ENCODE data around the gene DOCK11. TPM values are rescaled to one million over a fixed set of nuclear protein-coding genes. Genes with fewer than 3 reads are reported as not detected.
"Not testable (repeated sequence)": the region's sequence is repeated elsewhere in the genome, so short reads cannot be mapped to it uniquely, and the experiment has no call there.

DOCK11 gene
- total RNA-seq: 10 to 100 TPM; 21.0 to 23.1 (median 22.0) TPM

GRCh38 chrX:118495061-118495921, at the start of gene DOCK11:
Gene DOCK11 (plus strand): TSS chrX:118495815. CDS start chrX:118495972, 157 bp downstream.
- H3K4me1 Mint-ChIP-seq (ENCODE audit: low read depth): peaks cover 23% of the 10 kb centered on the region
- no peaks in the 10 kb centered on the region for H3K27me3 Mint-ChIP-seq (ENCODE audit: low read depth)
- peak; percentile 69 to 77 for ATAC-seq
- peak within 1 kb of the TSS; percentile 96 for H3K4me3 Mint-ChIP-seq
- no peaks in the 10 kb centered on the region for H3K36me3 Mint-ChIP-seq (ENCODE audit: insufficient read depth)
- H3K9me3 Mint-ChIP-seq: no peaks in the 10 kb centered on the region
- peak; percentile 71 for DNase-seq

DNA sequence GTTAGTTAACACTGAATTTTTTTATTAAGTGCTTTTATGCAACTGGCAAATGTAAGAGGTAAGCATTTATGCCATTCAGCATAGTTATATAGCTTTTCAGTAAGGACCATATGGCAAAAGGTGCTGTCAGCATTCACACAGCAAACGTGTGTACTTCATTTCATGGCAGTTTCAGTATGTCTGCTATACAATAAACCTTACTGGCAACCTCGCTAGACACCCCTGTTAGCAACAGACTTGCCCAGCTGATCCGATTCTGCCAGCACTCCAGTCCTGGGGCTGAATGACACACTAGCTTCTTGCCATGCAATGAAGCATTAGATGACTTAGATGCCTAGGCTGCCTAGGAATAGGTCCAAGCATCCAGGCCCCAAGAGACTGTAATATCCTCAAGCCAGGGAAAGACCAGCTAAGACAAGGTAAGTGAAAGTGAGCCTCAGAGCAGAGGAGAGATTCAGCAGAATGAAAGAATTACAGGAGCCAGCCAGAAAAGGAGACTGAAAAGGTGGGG, 47.3 kb upstream of the DOCK11 start:
- H3K27me3 Mint-ChIP-seq (ENCODE audit: low read depth): no peaks in the 10 kb centered on the region
- no peaks in the 10 kb centered on the region for H3K9me3 Mint-ChIP-seq
- DNase-seq: no peak
- H3K36me3 Mint-ChIP-seq (ENCODE audit: insufficient read depth): peaks cover 6% of the 10 kb centered on the region
- no peak for ATAC-seq
- no peak overlapping the region for H3K4me3 Mint-ChIP-seq
- no peaks in the 10 kb centered on the region for H3K4me1 Mint-ChIP-seq (ENCODE audit: low read depth)

DNA sequence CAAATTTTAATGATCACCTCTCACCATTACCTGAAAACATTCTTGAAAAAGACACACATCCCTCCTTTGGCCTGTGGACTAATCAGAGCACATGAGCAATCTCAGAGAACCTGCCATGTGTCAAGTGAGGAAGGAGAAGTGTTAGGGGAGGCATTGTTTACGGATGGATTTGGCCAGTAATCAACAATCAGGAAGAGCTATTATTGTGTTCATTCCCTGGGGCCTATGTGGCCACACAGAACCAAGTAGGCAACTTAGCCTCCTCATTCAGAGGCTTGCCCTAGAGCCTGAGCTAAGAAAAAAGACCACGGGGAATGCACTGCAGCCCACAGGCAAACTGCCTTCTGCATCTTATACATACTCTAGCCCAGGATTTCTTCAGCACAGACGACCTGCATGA, 40.6 kb upstream of the DOCK11 start:
- no peak overlapping the region for H3K4me3 Mint-ChIP-seq
- no peak for ATAC-seq
- no peaks in the 10 kb centered on the region for H3K4me1 Mint-ChIP-seq (ENCODE audit: low read depth)
- H3K27me3 Mint-ChIP-seq (ENCODE audit: low read depth): no peaks in the 10 kb centered on the region
- H3K9me3 Mint-ChIP-seq: no peaks in the 10 kb centered on the region
- peaks cover 5% of the 10 kb centered on the region for H3K36me3 Mint-ChIP-seq (ENCODE audit: insufficient read depth)
- no peak for DNase-seq

GRCh38 chrX:118459494-118459893, 36.1 kb upstream of the DOCK11 start:
- no peaks in the 10 kb centered on the region for H3K9me3 Mint-ChIP-seq
- H3K27me3 Mint-ChIP-seq (ENCODE audit: low read depth): no peaks in the 10 kb centered on the region
- ATAC-seq (peak; percentile 53 to 59), DNase-seq (no peak)
- H3K4me3 Mint-ChIP-seq: no peak overlapping the region
- no peaks in the 10 kb centered on the region for H3K4me1 Mint-ChIP-seq (ENCODE audit: low read depth)
- no peaks in the 10 kb centered on the region for H3K36me3 Mint-ChIP-seq (ENCODE audit: insufficient read depth)

- no peaks in the 10 kb centered on the region for H3K4me1 Mint-ChIP-seq (ENCODE audit: low read depth)
- ATAC-seq (no peak), DNase-seq (no peak)
- no peaks in the 10 kb centered on the region for H3K27me3 Mint-ChIP-seq (ENCODE audit: low read depth)
- H3K9me3 Mint-ChIP-seq: no peaks in the 10 kb centered on the region
- H3K36me3 Mint-ChIP-seq (ENCODE audit: insufficient read depth): no peaks in the 10 kb centered on the region
- H3K4me3 Mint-ChIP-seq: no peak overlapping the region
Measured at GRCh38 chrX:118464501-118464900, 31.1 kb upstream of the DOCK11 start.

DNA sequence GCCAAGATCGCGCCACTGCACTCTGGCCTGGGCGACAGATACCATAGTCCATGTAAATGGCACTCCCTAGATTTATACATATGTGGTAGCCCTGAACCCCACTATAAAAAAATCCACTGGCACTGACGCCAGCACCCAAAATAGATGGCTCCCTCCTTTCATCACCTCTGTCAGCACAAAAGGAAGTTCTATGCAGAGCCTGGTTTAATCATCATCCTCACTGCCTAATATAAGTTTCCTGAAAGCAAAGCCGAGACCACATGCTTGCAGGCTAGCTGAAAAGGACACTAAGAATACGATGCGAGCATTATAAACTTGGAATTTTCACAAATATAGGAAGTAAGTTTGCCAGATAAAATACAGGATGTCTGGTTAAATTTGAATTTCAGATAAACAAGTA, 27.5 kb upstream of the DOCK11 start:
- DNase-seq (no peak), ATAC-seq (no peak)
- Mint-ChIP-seq H3K9me3 (no peaks in the 10 kb centered on the region), H3K4me1 (ENCODE audit: low read depth) (no peaks in the 10 kb centered on the region), H3K4me3 (no peak overlapping the region), H3K27me3 (ENCODE audit: low read depth) (no peaks in the 10 kb centered on the region), H3K36me3 (ENCODE audit: insufficient read depth) (no peaks in the 10 kb centered on the region)

GRCh38 chrX:118470721-118471347, 24.8 kb upstream of the DOCK11 start:
- H3K4me3 Mint-ChIP-seq; DNase-seq; ATAC-seq; H3K27me3 Mint-ChIP-seq (ENCODE audit: low read depth); H3K36me3 Mint-ChIP-seq (ENCODE audit: insufficient read depth); H3K4me1 Mint-ChIP-seq (ENCODE audit: low read depth); H3K9me3 Mint-ChIP-seq: not testable (repeated sequence)

DNA sequence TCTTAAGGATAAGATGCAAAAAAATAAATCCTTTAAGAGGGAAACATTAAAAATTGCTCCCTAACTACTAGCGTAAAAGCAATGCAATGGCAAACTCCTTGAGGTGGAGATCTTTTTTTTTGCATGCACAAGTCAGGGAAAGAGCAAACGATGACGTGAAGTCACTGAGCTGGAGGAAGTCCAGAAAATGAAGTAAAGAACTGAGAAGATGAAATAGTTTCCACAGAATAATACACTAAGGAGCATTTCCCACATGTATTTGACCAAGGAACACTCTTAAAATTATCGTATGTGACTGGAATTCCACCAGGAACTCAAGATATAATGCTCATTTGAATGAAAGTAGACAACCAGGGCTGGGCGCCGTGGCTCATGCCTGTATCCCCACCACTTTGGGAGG, 21.0 kb upstream of the DOCK11 start:
- Mint-ChIP-seq H3K9me3 (no peaks in the 10 kb centered on the region), H3K4me1 (ENCODE audit: low read depth) (no peaks in the 10 kb centered on the region), H3K27me3 (ENCODE audit: low read depth) (no peaks in the 10 kb centered on the region), H3K4me3 (no peak overlapping the region), H3K36me3 (ENCODE audit: insufficient read depth) (no peaks in the 10 kb centered on the region)
- no peak for DNase-seq
- ATAC-seq: no peak

- no peak for ATAC-seq
- Mint-ChIP-seq H3K36me3 (ENCODE audit: insufficient read depth) (no peaks in the 10 kb centered on the region), H3K9me3 (no peaks in the 10 kb centered on the region), H3K4me3 (no peak overlapping the region), H3K4me1 (ENCODE audit: low read depth) (no peaks in the 10 kb centered on the region), H3K27me3 (ENCODE audit: low read depth) (no peaks in the 10 kb centered on the region)
- no peak for DNase-seq
Measured at GRCh38 chrX:118475903-118476302, 19.7 kb upstream of the DOCK11 start.

DNA sequence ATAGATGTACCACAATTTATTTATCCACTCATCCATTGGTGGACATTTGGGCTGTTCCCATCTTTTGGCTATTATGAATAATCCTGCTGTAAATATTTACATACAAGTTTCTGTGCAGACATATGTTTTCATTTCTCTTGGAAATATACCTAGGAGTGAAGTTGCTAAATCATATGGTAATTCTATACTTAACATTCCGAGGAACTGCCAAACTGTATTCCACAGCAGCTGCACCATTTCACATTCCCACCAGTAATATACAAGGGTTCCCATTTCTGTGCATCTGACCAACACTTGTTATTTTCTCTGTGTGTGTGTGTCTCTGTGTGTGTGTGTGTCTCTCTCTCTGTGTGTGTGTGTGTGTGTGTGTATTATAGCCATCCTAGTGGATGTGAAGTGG, 15.4 kb upstream of the DOCK11 start:
- Mint-ChIP-seq H3K9me3 (no peaks in the 10 kb centered on the region), H3K36me3 (ENCODE audit: insufficient read depth) (no peaks in the 10 kb centered on the region), H3K4me1 (ENCODE audit: low read depth) (no peaks in the 10 kb centered on the region), H3K27me3 (ENCODE audit: low read depth) (no peaks in the 10 kb centered on the region), H3K4me3 (no peak overlapping the region)
- ATAC-seq: no peak
- DNase-seq: no peak

DNA sequence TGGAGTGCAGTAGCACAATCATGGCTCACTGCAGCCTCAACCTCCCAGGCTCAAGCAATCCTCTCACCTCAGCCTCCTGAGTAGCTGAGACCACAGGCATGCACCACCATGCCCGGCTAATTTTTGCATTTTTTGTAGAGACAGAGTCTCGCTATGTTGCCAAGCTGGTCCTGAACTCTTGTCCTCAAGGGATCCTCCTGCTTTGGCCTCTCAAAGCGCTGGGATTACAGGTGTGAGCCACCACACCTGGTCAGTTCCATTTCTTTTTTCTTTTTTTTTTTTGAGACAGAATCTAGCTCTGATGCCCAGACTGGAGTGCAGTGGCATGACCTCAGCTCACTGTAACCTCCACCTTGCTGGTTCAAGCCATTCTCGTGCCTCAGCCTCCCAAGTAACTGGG, 13.2 kb upstream of the DOCK11 start:
- not testable (repeated sequence) for H3K4me1 Mint-ChIP-seq (ENCODE audit: low read depth); H3K27me3 Mint-ChIP-seq (ENCODE audit: low read depth); DNase-seq; H3K4me3 Mint-ChIP-seq; H3K9me3 Mint-ChIP-seq; ATAC-seq; H3K36me3 Mint-ChIP-seq (ENCODE audit: insufficient read depth)

DNA sequence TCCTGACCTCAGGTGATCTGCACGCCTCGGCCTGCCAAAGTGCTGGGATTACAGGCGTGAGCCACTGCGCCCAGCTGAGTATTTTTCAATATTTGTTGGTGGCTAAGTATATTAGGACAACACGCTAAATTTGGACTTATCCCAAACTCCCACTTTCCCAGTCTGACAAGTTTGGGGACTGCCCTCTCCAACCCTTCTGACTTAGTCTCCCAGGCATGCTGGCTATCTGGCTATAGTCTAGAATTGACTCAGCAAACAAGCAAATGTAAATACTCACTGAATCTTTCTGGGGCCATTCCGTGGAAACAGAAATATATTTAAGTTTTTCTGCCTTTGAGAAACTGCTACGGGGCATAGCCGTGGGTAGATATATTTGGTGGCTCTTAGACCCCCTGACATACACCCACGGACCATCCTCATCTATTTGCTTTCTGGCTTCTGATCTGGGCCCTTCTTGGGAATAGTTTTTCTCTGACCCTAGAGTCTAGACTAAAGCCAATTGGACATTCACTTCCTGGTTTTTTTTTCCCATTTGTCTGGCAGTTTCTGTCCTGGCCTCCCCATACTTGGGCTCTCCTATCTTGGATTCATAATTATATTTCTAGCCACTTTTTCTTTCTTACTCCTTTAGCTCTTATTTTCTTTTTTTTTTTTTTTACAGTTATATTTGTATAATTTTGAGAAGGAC, 11.3 kb upstream of the DOCK11 start:
- Mint-ChIP-seq H3K4me1 (ENCODE audit: low read depth) (no peaks in the 10 kb centered on the region), H3K4me3 (no peak overlapping the region), H3K27me3 (ENCODE audit: low read depth) (no peaks in the 10 kb centered on the region), H3K36me3 (ENCODE audit: insufficient read depth) (no peaks in the 10 kb centered on the region), H3K9me3 (no peaks in the 10 kb centered on the region)
- DNase-seq (no peak), ATAC-seq (no peak)

DNA sequence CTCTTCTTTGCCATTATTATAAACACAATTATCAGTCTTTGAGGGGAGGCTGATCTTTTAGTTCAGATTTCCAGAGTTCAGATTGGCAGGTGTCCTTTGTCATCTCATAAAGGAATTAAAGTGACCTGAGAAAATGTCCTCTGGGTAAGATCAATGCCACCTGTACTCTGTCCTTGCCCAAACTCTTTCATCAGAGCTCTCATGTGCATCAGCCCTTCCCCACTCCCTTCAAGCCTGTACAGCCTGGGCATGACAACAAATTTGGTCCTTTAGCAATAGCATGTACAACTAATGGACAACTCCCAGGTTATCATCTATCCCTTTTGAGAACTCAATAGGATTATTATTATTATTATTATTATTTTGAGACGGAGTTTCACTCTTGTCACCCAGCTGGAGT, 8.9 kb upstream of the DOCK11 start:
- not testable (repeated sequence) for ATAC-seq; H3K4me3 Mint-ChIP-seq; DNase-seq; H3K9me3 Mint-ChIP-seq; H3K27me3 Mint-ChIP-seq (ENCODE audit: low read depth); H3K36me3 Mint-ChIP-seq (ENCODE audit: insufficient read depth); H3K4me1 Mint-ChIP-seq (ENCODE audit: low read depth)

- Mint-ChIP-seq H3K4me3 (no peak overlapping the region), H3K9me3 (no peaks in the 10 kb centered on the region), H3K4me1 (ENCODE audit: low read depth) (peaks cover 11% of the 10 kb centered on the region), H3K36me3 (ENCODE audit: insufficient read depth) (no peaks in the 10 kb centered on the region), H3K27me3 (ENCODE audit: low read depth) (no peaks in the 10 kb centered on the region)
- ATAC-seq (no peak), DNase-seq (no peak)
Measured at GRCh38 chrX:118493016-118493415, 2.6 kb upstream of the DOCK11 start.

All from activated T-cell treated with anti-CD3 and anti-CD28 coated beads, Interleukin-2, amount 50 U/mL, for 4 hours (primary cell).